PFSK-1 (cell line): ENCODE data around the gene DNAH6.

ENCODE experiments used
- POLR2AphosphoS5 ChIP-seq: IDR thresholded peaks from 2 replicates; pipeline ENCODE4 v1.6.1; 2012; ENCODE audit warnings: low read depth, mild to moderate bottlenecking, control low read depth, low read length, moderate library complexity
- REST ChIP-seq, 2 experiments: IDR thresholded peaks; 2 replicates each; pipeline versions ENCODE4 v1.6.1 to v1.8.0; 2011 to 2012; ENCODE audit warnings: low read depth in 2 of 2, low read length in 2 of 2, control low read depth in 1 of 2, inconsistent platforms in 1 of 2, mild to moderate bottlenecking in 1 of 2, moderate library complexity in 1 of 2; ENCODE audit not compliant: insufficient read depth in 1 of 2
- SIN3A ChIP-seq: IDR thresholded peaks from 2 replicates; pipeline ENCODE4 v1.6.1; 2012; ENCODE audit warnings: mild to moderate bottlenecking, low read length, moderate library complexity, borderline replicate concordance; ENCODE audit not compliant: insufficient read depth
- TAF1 ChIP-seq: IDR thresholded peaks from 2 replicates; pipeline ENCODE4 v1.6.1; 2012; ENCODE audit warnings: low read length, control low read depth, borderline replicate concordance; ENCODE audit not compliant: insufficient read depth

- TF ChIP-seq POLR2AphosphoS5 = no peak
- TF ChIP-seq TAF1 = no peak
- TF ChIP-seq REST (IDR thresholded peaks at IDR 0.05; ENCODE audit: insufficient read depth in 1 of 2, low read depth in 2 of 2, low read length in 2 of 2) = no peak
- TF ChIP-seq SIN3A = no peak
These were observed 345.2 kb downstream of the DNAH6 start for GRCh38 chr2:84861539-84861938.
